Gastrocnemius medialis (tissue), 4 donors: ENCODE data around the gene CEP20. TPM values are rescaled to one million over a fixed set of nuclear protein-coding genes. Genes with fewer than 3 reads are reported as not detected.
"Not testable (repeated sequence)": the region's sequence is repeated elsewhere in the genome, so short reads cannot be mapped to it uniquely, and the experiment has no call there.

Experiments
- ATAC-seq, 2 donors: fragments of 150-250 bp; one replicate each; pipeline ENCODE4 v1.9.1; 2016
- DNase-seq, 2 donors: peaks; one replicate each; pipeline ENCODE4 v3.0.0-alpha.2; 2019
- H3K27ac ChIP-seq, 4 donors: fragments of 200-600 bp; sonication (generic); 1 replicate in 1 of 4; 2 replicates in 3 of 4; pipeline ENCODE4 v1.5.1; 2016 to 2018; ENCODE audit warnings: mild to moderate bottlenecking in 2 of 4, moderate library complexity in 1 of 4
- H3K27me3 ChIP-seq, 3 donors: fragments of 200-600 bp; sonication (generic) in 2 of 3; 1 replicate in 1 of 3; 2 replicates in 2 of 3; pipeline versions ENCODE4 v1.5.1 to v1.6.0; 2016 to 2019; ENCODE audit warnings: mild to moderate bottlenecking in 1 of 3, moderate library complexity in 1 of 3
- H3K36me3 ChIP-seq, 2 donors: fragments of 200-600 bp; sonication (generic) in 1 of 2; one replicate each; pipeline ENCODE4 v1.5.1; 2017 to 2018
- H3K4me1 ChIP-seq, 2 donors: fragments of 200-600 bp; sonication (generic) in 1 of 2; one replicate each; pipeline ENCODE4 v1.5.1; 2016 to 2017; ENCODE audit warnings: mild to moderate bottlenecking in 2 of 2
- H3K4me3 ChIP-seq, 4 donors: fragments of 200-600 bp; sonication (generic) in 3 of 4; 1 replicate in 1 of 4; 2 replicates in 3 of 4; pipeline ENCODE4 v1.5.1; 2016 to 2019; ENCODE audit warnings: mild to moderate bottlenecking in 2 of 4
- H3K9me3 ChIP-seq, 3 donors: fragments of 200-600 bp; sonication (generic) in 2 of 3; 1 replicate in 1 of 3; 2 replicates in 2 of 3; pipeline ENCODE4 v1.5.1; 2016 to 2019
- POLR2A ChIP-seq, 2 donors: fragments of 450-650 bp; IDR thresholded peaks; one replicate each; pipeline ENCODE4 v1.6.1; 2017; ENCODE audit warnings: antibody characterized with exemption in 2 of 2, mild to moderate bottlenecking in 2 of 2, moderate library complexity in 2 of 2
- in situ Hi-C, 4 donors: fragments of 200-750 bp; cut with MboI; loops; one replicate each; pipeline versions ENCODE4 v1.15.0 to v1.8.0; 2017; ENCODE audit warnings: low sequenced_read_pairs in 4 of 4
- intact Hi-C: fragments of 100-400 bp; cut with DNase I; formaldehyde crosslinking; loops from one replicate; pipeline ENCODE4 v1.15.1; 2023; ENCODE audit warnings: low total_unique reads
- total RNA-seq, 4 donors: library from RNA; depleted of rRNA; stranded (reverse); fragments of >200 nt; gene quantifications; one replicate each; pipeline versions ENCODE4 v1.1.0 to v1.2.3, GENCODE V29; 2016
- TF ChIP-seq, protein P1 (sequence below), 5 experiments: fragments of 450-650 bp in 3 of 5; fragments of 200-600 bp in 2 of 5; sonication (generic) in 2 of 5; IDR thresholded peaks in 4 of 5; conservative IDR thresholded peaks in 1 of 5; 1 replicate in 4 of 5; 2 replicates in 1 of 5; pipeline ENCODE4 v1.5.1; 2016 to 2019; ENCODE audit warnings: antibody characterized with exemption in 5 of 5, mild to moderate bottlenecking in 3 of 5, moderate library complexity in 3 of 5

CEP20 gene
- total RNA-seq, 4 donors from 2014 or later: 42.2 to 87.8 (median 76.1) TPM

GRCh38 chr16:15846510-15846909 is 41.9 kb downstream of the CEP20 start:
- Histone ChIP-seq H3K27me3 (no peaks in the 10 kb centered on the region), H3K36me3 (no peaks in the 10 kb centered on the region), H3K27ac (no peak overlapping the region), H3K9me3 (no peaks in the 10 kb centered on the region), H3K4me1 (no peaks in the 10 kb centered on the region), H3K4me3 (no peak overlapping the region)
- ATAC-seq: no peak
- DNase-seq: no peak
- intact Hi-C loops: no loop called here
- in situ Hi-C loops: no loop called here
- no peak for TF ChIP-seq POLR2A (IDR thresholded peaks at IDR 0.05)
- TF ChIP-seq, protein P1, sequence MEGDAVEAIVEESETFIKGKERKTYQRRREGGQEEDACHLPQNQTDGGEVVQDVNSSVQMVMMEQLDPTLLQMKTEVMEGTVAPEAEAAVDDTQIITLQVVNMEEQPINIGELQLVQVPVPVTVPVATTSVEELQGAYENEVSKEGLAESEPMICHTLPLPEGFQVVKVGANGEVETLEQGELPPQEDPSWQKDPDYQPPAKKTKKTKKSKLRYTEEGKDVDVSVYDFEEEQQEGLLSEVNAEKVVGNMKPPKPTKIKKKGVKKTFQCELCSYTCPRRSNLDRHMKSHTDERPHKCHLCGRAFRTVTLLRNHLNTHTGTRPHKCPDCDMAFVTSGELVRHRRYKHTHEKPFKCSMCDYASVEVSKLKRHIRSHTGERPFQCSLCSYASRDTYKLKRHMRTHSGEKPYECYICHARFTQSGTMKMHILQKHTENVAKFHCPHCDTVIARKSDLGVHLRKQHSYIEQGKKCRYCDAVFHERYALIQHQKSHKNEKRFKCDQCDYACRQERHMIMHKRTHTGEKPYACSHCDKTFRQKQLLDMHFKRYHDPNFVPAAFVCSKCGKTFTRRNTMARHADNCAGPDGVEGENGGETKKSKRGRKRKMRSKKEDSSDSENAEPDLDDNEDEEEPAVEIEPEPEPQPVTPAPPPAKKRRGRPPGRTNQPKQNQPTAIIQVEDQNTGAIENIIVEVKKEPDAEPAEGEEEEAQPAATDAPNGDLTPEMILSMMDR (IDR thresholded peaks at IDR 0.05 in 4 of 5, conservative IDR thresholded peaks at IDR 0.05 in 1 of 5): no peak

DNA sequence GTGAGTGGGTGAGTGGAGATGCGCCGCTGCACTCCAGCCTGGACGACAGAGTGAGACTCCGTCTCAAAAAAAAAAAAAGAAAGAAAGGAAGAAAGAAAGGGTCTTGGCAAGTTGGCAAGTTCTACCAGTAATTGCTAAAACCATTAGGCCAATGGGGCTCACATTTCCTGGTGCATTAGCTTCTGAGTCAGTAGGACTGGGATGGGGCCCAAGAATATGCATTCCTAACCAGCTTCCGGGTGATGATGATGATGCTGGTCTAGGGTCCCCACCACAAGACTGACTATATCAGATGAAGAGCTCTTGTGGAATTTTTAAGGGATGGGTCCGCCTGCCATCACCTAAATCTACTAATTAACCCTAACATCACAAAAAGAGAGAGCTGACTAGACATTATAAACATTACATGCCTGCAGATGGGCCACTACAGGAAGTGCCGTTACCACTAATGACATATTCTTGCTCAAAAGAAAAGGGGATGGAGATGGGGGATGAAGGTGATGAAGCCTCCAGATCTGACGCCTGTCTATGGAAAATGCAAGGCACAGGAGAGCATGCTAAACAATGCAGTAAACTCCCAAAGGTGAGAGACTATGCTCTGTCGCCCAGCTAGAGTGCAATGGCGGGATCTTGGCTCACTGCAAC is 44.6 kb downstream of the CEP20 start:
- TF ChIP-seq, protein P1 (IDR thresholded peaks at IDR 0.05 in 4 of 5, conservative IDR thresholded peaks at IDR 0.05 in 1 of 5): no peak
- TF ChIP-seq POLR2A (IDR thresholded peaks at IDR 0.05): no peak
- no peak overlapping the region for H3K4me3 ChIP-seq
- no peak overlapping the region for H3K27ac ChIP-seq
- DNase-seq (no peak), ATAC-seq (no peak)
- no peaks in the 10 kb centered on the region for H3K9me3 ChIP-seq
- intact Hi-C loops (no loop called here), in situ Hi-C loops (no loop called here)
- no peaks in the 10 kb centered on the region for H3K27me3 ChIP-seq
- H3K4me1 ChIP-seq: no peaks in the 10 kb centered on the region
- no peaks in the 10 kb centered on the region for H3K36me3 ChIP-seq

- H3K4me1 ChIP-seq, H3K27me3 ChIP-seq, in situ Hi-C loops, intact Hi-C loops, H3K27ac ChIP-seq, H3K4me3 ChIP-seq, H3K9me3 ChIP-seq, DNase-seq, H3K36me3 ChIP-seq, ATAC-seq: not testable (repeated sequence)
These were observed 49.2 kb downstream of the CEP20 start for GRCh38 chr16:15839204-15839603.

- no peaks in the 10 kb centered on the region for H3K9me3 ChIP-seq
- TF ChIP-seq POLR2A (IDR thresholded peaks at IDR 0.05): no peak
- TF ChIP-seq, protein P1 (IDR thresholded peaks at IDR 0.05 in 4 of 5, conservative IDR thresholded peaks at IDR 0.05 in 1 of 5): no peak
- H3K4me1 ChIP-seq: no peaks in the 10 kb centered on the region
- no peaks in the 10 kb centered on the region for H3K36me3 ChIP-seq
- intact Hi-C loops: no loop called here
- in situ Hi-C loops: no loop called here
- H3K27me3 ChIP-seq: no peaks in the 10 kb centered on the region
- ATAC-seq (no peak), DNase-seq (no peak)
- no peak overlapping the region for H3K27ac ChIP-seq
- H3K4me3 ChIP-seq: no peak overlapping the region
These were observed 50.6 kb downstream of the CEP20 start for GRCh38 chr16:15837761-15838160.

GRCh38 chr16:15836965-15837611 is 51.3 kb downstream of the CEP20 start:
- in situ Hi-C loops: no loop called here
- Histone ChIP-seq H3K36me3 (no peaks in the 10 kb centered on the region), H3K9me3 (no peaks in the 10 kb centered on the region), H3K4me3 (no peak overlapping the region), H3K4me1 (no peaks in the 10 kb centered on the region), H3K27me3 (no peaks in the 10 kb centered on the region), H3K27ac (no peak overlapping the region)
- DNase-seq (no peak), ATAC-seq (no peak)
- TF ChIP-seq, protein P1 (IDR thresholded peaks at IDR 0.05 in 4 of 5, conservative IDR thresholded peaks at IDR 0.05 in 1 of 5): no peak
- TF ChIP-seq POLR2A (IDR thresholded peaks at IDR 0.05): no peak
- intact Hi-C loops: no loop called here
